ENCODE results near the gene ZNF507.
"Not testable (repeated sequence)": the region's sequence is repeated elsewhere in the genome, so short reads cannot be mapped to it uniquely, and the experiment has no call there.

Gene ZNF507

DNA sequence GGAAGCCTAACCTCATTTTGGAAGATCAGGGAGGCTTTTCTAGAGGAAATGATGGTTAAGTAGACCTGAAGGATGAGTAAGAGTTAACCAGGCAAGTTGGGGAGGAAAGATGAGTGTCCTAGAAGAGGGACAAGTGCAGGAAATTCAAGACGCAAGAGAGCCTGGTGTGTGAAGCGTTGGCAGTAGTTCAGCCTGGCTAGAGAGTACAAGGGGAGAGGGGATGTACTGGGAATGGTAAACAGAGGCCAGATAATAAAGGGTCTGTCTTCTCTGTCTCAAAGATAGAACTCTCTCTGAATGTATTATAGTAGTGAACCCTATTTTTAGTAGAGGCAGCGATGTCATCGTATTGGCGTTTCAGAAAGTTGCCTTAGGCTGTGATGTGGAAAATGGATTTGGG is 69.8 kb downstream of the ZNF507 start:
- no peak for DNase-seq (ENCODE audit: low read depth)

DNA sequence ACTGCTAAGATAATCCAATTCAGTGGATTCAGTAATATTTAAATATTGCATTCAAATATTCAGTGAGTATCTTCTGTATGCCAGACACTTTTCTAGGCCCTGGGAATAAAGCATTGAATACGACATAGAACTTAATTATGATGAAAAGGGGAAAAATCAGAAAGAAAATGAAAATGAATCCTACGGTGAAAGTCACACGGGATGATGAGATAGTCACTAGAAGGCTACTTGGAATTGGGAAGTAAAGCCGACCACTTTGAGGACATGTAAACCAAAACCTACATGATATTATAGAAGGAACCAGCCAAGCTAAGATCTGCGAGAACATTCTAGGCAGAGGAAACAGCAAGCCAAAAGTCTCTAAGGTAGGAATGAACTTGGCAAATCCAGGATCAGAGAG is 70.3 kb downstream of the ZNF507 start:
- DNase-seq (ENCODE audit: low read depth): no peak

DNA sequence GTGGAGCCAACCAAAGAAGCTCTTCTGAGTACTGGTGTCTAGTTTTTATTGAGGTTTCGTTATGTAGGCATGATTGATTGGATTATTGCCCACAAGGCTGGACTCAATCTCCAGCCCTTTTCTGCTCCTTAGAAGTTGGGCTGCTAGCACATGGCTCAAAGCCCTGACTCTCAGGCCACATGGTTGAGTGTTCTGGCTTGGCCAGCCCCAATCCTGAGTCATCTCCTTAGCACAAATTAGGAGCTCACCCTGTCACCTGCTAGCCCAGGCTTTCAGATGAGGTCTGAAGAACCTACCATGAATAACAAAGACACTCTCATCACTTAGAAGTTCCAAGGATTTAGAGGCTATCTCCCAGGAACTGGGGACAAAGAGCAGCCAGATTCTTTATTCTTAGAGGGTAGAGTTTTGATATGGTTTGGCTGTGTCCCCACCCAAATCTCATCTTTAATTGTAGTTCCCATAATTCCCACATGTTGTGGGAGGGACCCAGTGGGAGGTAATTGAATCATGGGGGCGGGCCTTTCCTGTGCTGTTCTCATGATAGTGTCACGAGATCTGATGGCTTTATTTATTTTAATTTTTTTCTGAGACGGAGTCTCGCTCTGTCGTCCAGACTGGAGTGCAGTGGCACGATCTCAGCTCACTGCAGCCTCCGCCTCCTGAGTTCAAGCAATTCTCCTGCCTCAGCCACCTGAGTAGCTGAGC is 71.5 kb downstream of the ZNF507 start:
- DNase-seq (ENCODE audit: low read depth): no peak

DNA sequence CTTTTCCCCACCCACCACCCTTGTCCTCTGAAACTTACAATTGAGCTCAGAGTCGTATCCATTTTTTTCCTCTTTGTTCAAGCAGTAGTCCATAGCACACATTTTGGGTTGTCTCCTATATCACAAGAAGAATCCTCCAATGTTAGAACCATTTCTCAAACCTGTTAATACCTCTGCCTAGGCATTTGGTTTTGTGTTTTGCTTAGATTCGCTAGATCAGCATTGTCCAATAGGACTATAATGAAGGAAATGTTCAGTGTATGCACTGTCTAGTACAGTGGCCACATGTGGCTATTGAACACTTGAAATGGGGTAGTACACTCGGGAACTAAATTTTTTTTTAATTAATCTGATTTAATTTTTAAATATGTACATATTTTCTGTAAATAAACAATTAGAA is 72.7 kb downstream of the ZNF507 start:
- no peak for DNase-seq (ENCODE audit: low read depth)

DNA sequence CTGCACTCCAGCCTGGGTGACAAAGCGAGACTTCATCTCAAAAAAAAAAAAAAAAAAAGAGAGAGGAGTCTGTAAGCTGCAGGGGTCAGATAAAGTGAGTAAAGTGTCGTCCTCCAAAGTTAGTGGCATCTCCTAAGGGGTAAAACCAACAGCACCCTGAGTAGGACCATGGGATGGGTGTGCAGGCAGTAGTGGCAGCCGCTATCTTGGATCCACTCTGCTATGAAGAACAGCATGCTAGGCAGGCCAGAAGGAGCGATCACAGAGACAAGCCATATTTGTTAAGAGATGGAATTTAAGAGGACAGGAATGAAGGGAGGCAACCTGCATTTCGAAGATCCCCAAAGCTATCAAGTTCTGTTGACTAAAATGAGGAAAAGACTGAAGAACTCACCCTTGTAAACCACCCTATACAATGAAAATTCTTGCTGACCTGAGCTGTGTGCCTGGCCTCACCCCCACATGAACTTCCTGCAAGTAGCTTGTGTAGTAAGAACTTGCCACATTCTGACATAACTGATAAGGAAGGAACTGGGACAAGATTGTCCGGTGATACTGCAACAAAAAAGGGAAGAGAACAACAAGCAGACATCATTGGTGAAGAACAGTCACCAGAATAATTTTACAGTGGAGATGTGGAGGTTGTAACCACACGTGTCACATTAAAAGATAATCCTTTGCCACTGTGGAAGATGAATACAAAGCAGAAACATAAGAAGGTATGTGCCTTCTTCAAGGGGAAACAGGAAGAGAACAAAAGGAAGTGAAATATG is 76.4 kb downstream of the ZNF507 start:
- no peak for DNase-seq (ENCODE audit: low read depth)

DNA sequence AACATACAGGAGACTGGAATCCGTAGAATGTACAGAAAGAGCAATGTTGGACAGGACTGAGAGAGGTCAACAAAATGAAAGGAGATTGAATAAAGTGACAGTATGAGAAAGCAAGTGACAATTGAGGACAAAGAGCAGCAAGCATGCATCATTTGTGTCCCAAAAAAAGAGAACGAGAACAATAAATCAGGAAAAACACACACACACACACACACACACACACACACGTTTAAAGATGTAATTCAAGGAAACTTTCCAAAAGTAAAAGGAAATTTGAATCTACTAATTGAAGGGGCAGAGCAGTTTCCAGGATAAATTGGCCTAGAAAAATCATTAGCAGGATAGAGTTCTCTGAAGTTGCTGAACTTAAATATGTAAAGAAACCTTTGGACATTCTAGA is 77.0 kb downstream of the ZNF507 start:
- DNase-seq (ENCODE audit: low read depth): no peak

DNA sequence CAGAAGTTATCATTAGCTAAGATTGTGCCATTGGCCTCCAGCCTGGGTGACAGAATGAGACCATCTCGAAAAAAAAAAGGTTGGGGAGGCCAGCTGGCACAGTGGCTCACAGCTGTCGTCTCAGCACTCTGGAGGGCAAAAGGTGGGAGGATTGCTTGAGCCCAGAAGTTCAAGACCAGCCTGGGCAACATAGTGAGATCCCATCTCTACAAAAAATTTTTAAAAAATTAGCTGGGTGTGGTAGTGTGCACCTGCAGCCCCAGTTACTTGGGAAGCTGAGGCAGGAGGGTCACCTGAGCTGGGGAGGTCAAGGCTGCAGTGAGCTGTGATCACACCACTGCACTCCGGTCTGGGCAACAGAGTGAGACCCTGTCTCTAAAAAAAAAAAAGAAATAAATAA is 78.5 kb downstream of the ZNF507 start:
- DNase-seq (ENCODE audit: low read depth): not testable (repeated sequence)

DNA sequence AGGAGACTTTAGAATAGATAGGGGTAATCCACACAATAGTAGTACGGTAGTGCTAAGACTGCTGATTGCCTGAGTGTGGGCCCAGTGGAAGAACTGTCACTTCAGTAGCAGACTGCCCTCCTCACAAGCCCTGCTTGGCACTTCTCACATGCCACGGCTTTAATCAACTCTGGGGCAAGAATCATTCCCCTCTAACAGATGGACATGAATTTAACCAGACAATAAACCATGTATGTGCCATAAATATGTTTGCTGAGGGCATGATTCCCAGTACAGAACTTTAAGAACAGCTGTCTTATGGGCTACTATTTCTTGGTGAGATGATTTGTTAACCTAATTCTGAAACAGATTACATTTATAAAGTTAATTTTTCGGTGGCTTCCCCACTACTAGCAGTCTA is 82.1 kb downstream of the ZNF507 start:
- no peak for DNase-seq (ENCODE audit: low read depth)

DNA sequence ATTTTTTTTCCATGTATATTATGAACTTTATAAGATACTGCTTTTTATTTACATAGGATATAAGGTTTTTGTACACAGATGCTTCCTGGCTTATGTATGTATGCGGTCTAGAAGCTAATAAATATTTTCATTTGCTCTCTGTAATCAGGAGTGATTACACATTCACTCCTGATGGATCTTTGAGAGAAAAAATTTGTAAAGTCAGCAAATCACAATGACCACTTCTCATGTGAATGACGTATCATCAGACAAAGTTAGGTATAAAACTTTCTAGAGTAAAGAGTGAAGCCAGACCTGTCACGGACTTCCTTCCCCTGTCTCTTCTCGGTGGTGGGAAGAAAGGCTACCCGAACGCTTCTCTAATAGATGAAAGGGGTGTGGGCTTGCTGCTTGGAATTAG is 91.3 kb downstream of the ZNF507 start:
- DNase-seq (ENCODE audit: low read depth): no peak

DNA sequence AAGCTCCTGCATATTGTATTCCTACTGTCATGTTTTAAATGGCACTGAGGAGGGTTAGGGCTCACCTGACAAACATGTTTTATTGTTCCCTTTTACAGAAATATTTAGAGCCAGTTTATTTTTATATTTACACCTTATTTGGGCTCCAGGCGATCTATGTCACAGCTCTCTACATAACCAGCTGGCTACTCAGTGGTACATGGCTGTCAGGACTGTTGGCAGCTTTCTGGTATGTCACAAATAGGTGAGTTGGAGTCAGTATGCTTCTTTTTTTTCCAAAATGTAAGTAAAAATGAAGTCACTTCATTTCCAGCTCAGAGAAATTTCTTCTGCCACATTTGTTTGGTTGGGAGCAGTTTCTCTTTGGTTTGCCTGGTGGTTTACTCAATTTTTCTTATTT is 91.7 kb downstream of the ZNF507 start:
- DNase-seq (ENCODE audit: low read depth): no peak

Data from ELR (cell line).